GM12878 (cell line): ENCODE data around the gene DNAJC13. TPM values are rescaled to one million over a fixed set of nuclear protein-coding genes. Genes with fewer than 3 reads are reported as not detected.

Experiments used
- ATAC-seq: fragments of 200-7000 bp; cut with Tn5 transposase; 3 replicates; pipeline ENCODE4 v1.9.1; 2020; ENCODE audit warnings: mild to moderate bottlenecking, moderate library complexity
- BruUV-seq: library from RNA; stranded (reverse); fragments of 400-500 nt; replicated peaks from 2 replicates; lab custom pipeline; 2021; lab: Mats Ljungman, UMichigan
- CTCF ChIA-PET: fragments of 300-600 bp; sonication (Branson Sonifier 250); formaldehyde crosslinking; extraction: SDS; loops from one replicate; lab custom pipeline; 2021; ENCODE audit warnings: inconsistent platforms; lab: Yijun Ruan, JAX
- POLR2A ChIA-PET: fragments of 350-600 bp; formaldehyde crosslinking; extraction: SDS; loops from one replicate; lab custom pipeline; 2021; ENCODE audit warnings: inconsistent platforms; lab: Charles Lee
- RAD21 ChIA-PET: fragments of 300-600 bp; sonication (Branson Sonifier 250); formaldehyde crosslinking; loops from one replicate; lab custom pipeline; 2023; ENCODE audit warnings: antibody characterized with exemption; ENCODE audit not compliant: unreplicated experiment; lab: Charles Lee
- SMC1A ChIA-PET: fragments of 300-600 bp; sonication (Branson Sonifier 250); formaldehyde crosslinking; loops from one replicate; lab custom pipeline; 2023; ENCODE audit not compliant: unreplicated experiment, uncharacterized antibody; lab: Charles Lee
- DNase-seq: peaks from one replicate; pipeline ENCODE4 v3.0.0-alpha.2; 2011; ENCODE audit warnings: low read depth, low spot score
- FAIRE-seq: peaks from 3 replicates; lab custom pipeline; 2011; peaks lifted over from hg19 to GRCh38; lab: Jason Lieb, UNC
- H2AFZ ChIP-seq: 2 replicates; pipeline ENCODE4 v1.6.0; 2011; ENCODE audit warnings: low read depth, low read length, control low read depth; ENCODE audit not compliant: control insufficient read depth
- H3K27ac ChIP-seq: 2 replicates; pipeline ENCODE4 v1.5.1; 2011; ENCODE audit warnings: control low read depth; ENCODE audit not compliant: control insufficient read depth, insufficient read depth
- H3K27me3 ChIP-seq, 2 experiments: replicated peaks in 1 of 2; 2 replicates each; pipeline versions ENCODE4 v1.6.0 to v1.6.1; 2011; ENCODE audit warnings: low read length in 1 of 2; ENCODE audit not compliant: control insufficient read depth in 2 of 2, insufficient read depth in 2 of 2
- H3K36me3 ChIP-seq, 2 experiments: 2 replicates each; pipeline ENCODE4 v1.5.1; 2011; ENCODE audit warnings: low read length in 1 of 2; ENCODE audit not compliant: control insufficient read depth in 2 of 2, insufficient read depth in 2 of 2
- H3K4me1 ChIP-seq: 2 replicates; pipeline ENCODE4 v1.6.1; 2011; ENCODE audit warnings: mild to moderate bottlenecking, low read length, moderate library complexity, mixed read lengths; ENCODE audit not compliant: control insufficient read depth, insufficient read depth
- H3K4me2 ChIP-seq: 2 replicates; pipeline ENCODE4 v1.6.0; 2011; ENCODE audit warnings: control low read depth; ENCODE audit not compliant: control insufficient read depth, insufficient read depth
- H3K4me3 ChIP-seq: fragments of 200-600 bp; sonication (generic); 2 replicates; pipeline ENCODE4 v1.5.1; 2016
- H3K79me2 ChIP-seq: 2 replicates; pipeline ENCODE4 v1.6.0; 2011; ENCODE audit warnings: low read length; ENCODE audit not compliant: control insufficient read depth, insufficient read depth
- H3K9ac ChIP-seq: 2 replicates; pipeline ENCODE4 v1.8.0; 2011; ENCODE audit warnings: low read length, control low read depth, mixed read lengths; ENCODE audit not compliant: control insufficient read depth, insufficient read depth
- H3K9me3 ChIP-seq: replicated peaks from 3 replicates; pipeline ENCODE4 v1.5.1; 2011; ENCODE audit warnings: mild to moderate bottlenecking, low read length; ENCODE audit not compliant: control insufficient read depth, insufficient read depth
- H4K20me1 ChIP-seq: 2 replicates; pipeline ENCODE4 v1.6.0; 2011; ENCODE audit not compliant: control insufficient read depth, insufficient read depth
- ATF3 ChIP-seq: IDR thresholded peaks from 2 replicates; pipeline ENCODE4 v1.6.1; 2011; ENCODE audit warnings: low read depth, mild to moderate bottlenecking, low read length, moderate library complexity, borderline replicate concordance; ENCODE audit errors: extremely low read depth
- BCLAF1 ChIP-seq: fragments of 450-650 bp; IDR thresholded peaks from 2 replicates; pipeline ENCODE4 v1.6.1; 2017; ENCODE audit warnings: antibody characterized with exemption, mild to moderate bottlenecking, moderate library complexity
- CBFB ChIP-seq: IDR thresholded peaks from 2 replicates; pipeline ENCODE4 v1.6.1; 2016; ENCODE audit warnings: antibody characterized with exemption, low read depth
- E2F4 ChIP-seq: IDR thresholded peaks from 2 replicates; pipeline ENCODE4 v1.6.1; 2012; ENCODE audit warnings: low read depth, low read length, improper control_type of control experiment
- KDM1A ChIP-seq: fragments of 200-600 bp; sonication (generic); IDR thresholded peaks from 2 replicates; pipeline ENCODE4 v1.6.1; 2016; ENCODE audit warnings: borderline replicate concordance
- NR2C2 ChIP-seq: IDR thresholded peaks from 2 replicates; pipeline ENCODE4 v1.6.1; 2011; ENCODE audit warnings: borderline replicate concordance, low read depth; ENCODE audit not compliant: control insufficient read depth, insufficient read length
- SUZ12 ChIP-seq: fragments of 200-600 bp; sonication (generic); IDR thresholded peaks from one replicate; pipeline ENCODE4 v1.6.1; 2018; ENCODE audit warnings: antibody characterized with exemption, mild to moderate bottlenecking; ENCODE audit not compliant: unreplicated experiment
- ZBED1 ChIP-seq: IDR thresholded peaks from 2 replicates; pipeline ENCODE4 v1.6.1; 2016; ENCODE audit warnings: borderline replicate concordance
- ZNF217 ChIP-seq: fragments of 450-650 bp; IDR thresholded peaks from 2 replicates; pipeline ENCODE4 v1.6.1; 2017; ENCODE audit warnings: antibody characterized with exemption, mild to moderate bottlenecking
- WGBS: methylation state at CpG from one replicate; pipeline ENCODE4 v1.1.6; 2016; ENCODE audit warnings: low lambda C conversion rate; ENCODE audit not compliant: insufficient replicate concordance, insufficient coverage; ENCODE audit errors: missing lambda C conversion rate; 5-methylcytosine and 5-hydroxymethylcytosine counted together
- in situ Hi-C: fragments of 300-500 bp; cut with MboI; formaldehyde crosslinking; loops from 9 replicates; pipeline ENCODE4 v1.14.3; 2018; ENCODE audit warnings: mixed read lengths
- intact Hi-C: fragments of 100-400 bp; cut with micrococcal nuclease; formaldehyde crosslinking; loops from one replicate; pipeline ENCODE4 v1.14.2; 2022; ENCODE audit not compliant: unreplicated experiment
- polyA plus RNA-seq, 11 experiments: library from polyadenylated mRNA; depleted of rRNA in 4 of 11; unstranded in 6 of 11; stranded (reverse) in 5 of 11; fragments of >200 nt; fragmentation: Nextera tagmentation in 4 of 11; fragmentation: Illumina TruSeq in 1 of 11; extraction: Ambion mirVana in 4 of 11; extraction: Trizol in 1 of 11; gene quantifications; 1 replicate in 1 of 11; 2 replicates in 10 of 11; pipeline versions ENCODE4 v1.2.1 to v1.2.3, GENCODE V29; 2011 to 2016; ENCODE audit warnings: inconsistent platforms in 2 of 11, missing spikeins in 2 of 11, low read depth in 1 of 11
- total RNA-seq, 4 experiments: library from RNA; depleted of rRNA in 3 of 4; stranded (reverse); fragments of >200 nt in 3 of 4; fragmentation: Illumina TruSeq in 1 of 4; extraction: Trizol in 1 of 4; gene quantifications; 2 replicates each; pipeline versions ENCODE4 v1.2.1 to v1.2.3, GENCODE V29; 2013 to 2021

DNAJC13 gene
- total and polyA plus RNA-seq, 10 of the 15 experiments (the other 5 are each of a cell fraction or from before 2014, with no cell fraction given): 8.3 to 33.9 (median 17.0) TPM

GRCh38 chr3:132564070-132564465 lies 146.8 kb downstream of the DNAJC13 start (continued):
- TF ChIP-seq BCLAF1: no peak
- no peak for TF ChIP-seq SUZ12
- TF ChIP-seq ZBED1: no peak
- no peak for TF ChIP-seq ZNF217
- TF ChIP-seq ATF3: no peak
- no peak for TF ChIP-seq NR2C2
- no peak for TF ChIP-seq E2F4
- no peak for TF ChIP-seq CBFB
- TF ChIP-seq, all 136 proteins: peak for 0

GRCh38 chr3:132568422-132568821 lies 151.1 kb downstream of the DNAJC13 start:
- H3K4me3 ChIP-seq: no peak overlapping the region
- H3K4me2 ChIP-seq: no peak overlapping the region
- WGBS: 89% methylated on average over 2 of the region's 2 CpGs
- RAD21 ChIA-PET: no interaction called here
- no peaks in the 10 kb centered on the region for H3K9me3 ChIP-seq
- H3K4me1 ChIP-seq: no peaks in the 10 kb centered on the region
- no peak overlapping the region for H2AFZ ChIP-seq
- intact Hi-C loops: no loop called here
- in situ Hi-C loops: no loop called here
- DNase-seq (no peak), FAIRE-seq (no peak), ATAC-seq (no peak)
- no peaks in the 10 kb centered on the region for H3K27me3 ChIP-seq
- BruUV-seq: no TSS peak
- TF ChIP-seq KDM1A: no peak
- no peaks in the 10 kb centered on the region for H4K20me1 ChIP-seq
- no peaks in the 10 kb centered on the region for H3K79me2 ChIP-seq
- no peak overlapping the region for H3K27ac ChIP-seq
- no peak overlapping the region for H3K9ac ChIP-seq
- SMC1A ChIA-PET: no interaction called here
- H3K36me3 ChIP-seq: no peaks in the 10 kb centered on the region
- CTCF ChIA-PET: interaction anchor here (0.6 to 2.0 kb wide), 3 partner anchors 32 to 316 kb away, joined by 4 to 8 read pairs (median 5); no protein-coding TSS in a partner anchor
- POLR2A ChIA-PET: interaction anchor here (0.6 to 0.7 kb wide), 2 partner anchors 23 to 770 kb away, joined by 4 to 6 read pairs; no protein-coding TSS in a partner anchor
